GM19025 (cell line): ENCODE data around the gene NRL.
"Not testable (repeated sequence)": the region's sequence is repeated elsewhere in the genome, so short reads cannot be mapped to it uniquely, and the experiment has no call there.

Experiments used
- ATAC-seq: cut with Tn5 transposase; IDR thresholded peaks from one replicate; pipeline ENCODE4 v1.9.1; 2021; ENCODE audit warnings: mild to moderate bottlenecking, low read depth, moderate library complexity; ENCODE audit not compliant: unreplicated experiment

Gene NRL

DNA sequence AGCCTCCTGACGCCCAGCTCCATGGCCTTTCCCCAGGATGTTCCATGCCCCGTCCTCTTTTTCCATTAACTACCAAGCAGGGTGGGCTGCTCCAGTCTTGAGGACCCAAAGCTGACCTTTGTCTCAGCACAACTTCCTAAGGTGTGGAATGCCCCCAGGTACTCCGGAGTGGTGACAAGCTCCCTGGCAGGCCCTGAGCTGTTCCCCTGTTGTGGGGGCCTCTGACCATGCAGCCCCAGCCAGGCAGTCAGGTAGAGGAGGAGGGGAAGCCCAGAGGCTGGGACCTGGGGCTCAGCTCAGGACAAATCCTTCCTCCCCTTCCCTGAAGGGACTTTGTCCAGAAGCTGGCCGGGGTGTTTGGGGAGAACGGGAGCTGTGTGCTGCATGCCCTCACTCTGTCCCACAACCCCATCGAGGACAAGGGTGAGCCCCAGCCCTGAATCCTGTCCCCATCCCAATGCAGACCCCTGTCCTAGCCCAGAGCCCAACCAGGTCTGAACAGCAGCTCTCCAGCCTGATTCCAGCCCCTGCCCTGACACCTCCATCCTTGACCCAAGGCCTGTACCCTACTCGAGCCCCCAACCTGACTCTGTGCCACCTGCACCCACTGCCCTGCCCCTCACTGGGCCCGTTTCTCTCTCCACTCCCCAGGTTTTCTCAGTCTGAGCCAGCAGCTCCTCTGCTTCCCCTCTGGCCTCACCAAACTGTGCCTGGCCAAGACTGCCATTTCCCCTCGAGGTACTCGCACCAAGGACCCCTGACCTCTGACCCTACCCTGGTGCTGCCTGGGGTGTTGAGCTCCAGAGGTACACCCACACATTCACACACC lies 58.6 kb downstream of the NRL start:
- ATAC-seq, result no peak

DNA sequence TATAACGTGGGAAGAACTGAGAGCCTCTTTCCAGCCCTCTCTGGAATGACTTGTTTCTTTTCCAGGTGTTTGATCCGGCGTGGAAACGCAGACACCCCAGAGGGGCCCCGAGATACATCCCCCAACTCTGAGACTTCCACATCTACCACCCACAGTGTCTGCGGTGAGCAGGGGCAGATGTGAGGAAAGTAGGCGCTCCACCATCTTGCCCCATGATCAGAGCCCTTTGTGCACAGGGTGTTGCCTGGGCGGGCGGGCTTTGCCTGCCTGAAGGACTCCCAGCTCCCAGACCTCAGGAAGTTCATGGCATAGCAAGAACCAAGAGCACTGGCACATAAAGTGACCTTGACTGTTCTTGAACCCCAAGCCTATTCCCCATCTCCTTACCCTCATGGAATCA lies 60.1 kb downstream of the NRL start:
- no peak for ATAC-seq

DNA sequence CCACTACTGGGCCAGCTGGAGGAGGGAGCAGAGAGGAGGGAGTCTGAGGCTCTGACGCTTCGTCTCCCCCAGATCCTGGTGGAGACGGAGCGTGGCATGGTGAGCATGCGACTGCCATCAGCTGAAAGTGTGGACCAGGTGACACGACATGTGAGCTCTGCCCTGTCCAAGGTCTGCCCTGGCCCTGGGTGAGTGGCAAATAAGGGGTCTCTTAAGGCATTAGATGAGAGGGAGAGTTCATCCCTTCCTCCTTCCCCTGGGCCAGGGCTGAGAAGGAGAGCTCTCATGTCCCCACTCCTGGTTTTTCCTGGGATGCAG lies 60.5 kb downstream of the NRL start:
- ATAC-seq, result no peak

DNA sequence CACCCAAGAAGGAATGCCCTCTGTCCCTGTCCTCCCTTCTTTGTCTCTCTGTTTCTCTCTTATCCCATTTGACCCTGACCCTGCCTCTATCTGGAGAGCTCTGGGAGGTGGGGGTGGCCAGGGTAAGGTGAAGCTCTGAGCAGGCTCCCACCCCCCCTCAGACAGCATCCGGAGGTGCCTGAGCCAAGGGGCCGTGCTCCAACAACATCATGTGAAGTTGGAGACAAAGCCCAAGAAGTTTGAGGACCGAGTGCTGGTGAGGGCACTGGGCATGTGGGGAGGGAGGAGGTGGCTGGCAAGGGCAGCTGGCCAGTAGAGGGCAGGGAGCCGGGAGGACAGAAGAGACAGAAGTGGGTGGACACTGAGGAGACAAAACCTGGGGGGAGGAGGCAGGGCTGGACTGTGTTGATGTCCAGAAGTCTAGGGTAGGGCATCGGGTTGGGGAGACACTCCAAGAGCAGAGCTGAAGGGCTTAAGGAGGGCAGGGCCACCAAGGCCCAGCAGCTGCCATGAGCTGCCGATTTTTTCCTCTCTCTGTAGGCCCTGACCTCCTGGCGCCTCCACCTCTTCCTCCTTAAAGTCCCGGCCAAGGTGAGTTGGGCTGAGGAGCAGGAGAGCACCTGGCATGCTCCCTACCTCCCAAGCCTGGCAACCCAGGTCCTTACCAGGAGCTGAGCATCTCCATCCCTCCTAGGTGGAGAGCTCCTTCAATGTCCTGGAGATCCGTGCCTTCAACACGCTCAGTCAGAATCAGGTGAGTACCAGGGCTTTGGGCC lies 61.0 kb downstream of the NRL start:
- ATAC-seq, result no peak

DNA sequence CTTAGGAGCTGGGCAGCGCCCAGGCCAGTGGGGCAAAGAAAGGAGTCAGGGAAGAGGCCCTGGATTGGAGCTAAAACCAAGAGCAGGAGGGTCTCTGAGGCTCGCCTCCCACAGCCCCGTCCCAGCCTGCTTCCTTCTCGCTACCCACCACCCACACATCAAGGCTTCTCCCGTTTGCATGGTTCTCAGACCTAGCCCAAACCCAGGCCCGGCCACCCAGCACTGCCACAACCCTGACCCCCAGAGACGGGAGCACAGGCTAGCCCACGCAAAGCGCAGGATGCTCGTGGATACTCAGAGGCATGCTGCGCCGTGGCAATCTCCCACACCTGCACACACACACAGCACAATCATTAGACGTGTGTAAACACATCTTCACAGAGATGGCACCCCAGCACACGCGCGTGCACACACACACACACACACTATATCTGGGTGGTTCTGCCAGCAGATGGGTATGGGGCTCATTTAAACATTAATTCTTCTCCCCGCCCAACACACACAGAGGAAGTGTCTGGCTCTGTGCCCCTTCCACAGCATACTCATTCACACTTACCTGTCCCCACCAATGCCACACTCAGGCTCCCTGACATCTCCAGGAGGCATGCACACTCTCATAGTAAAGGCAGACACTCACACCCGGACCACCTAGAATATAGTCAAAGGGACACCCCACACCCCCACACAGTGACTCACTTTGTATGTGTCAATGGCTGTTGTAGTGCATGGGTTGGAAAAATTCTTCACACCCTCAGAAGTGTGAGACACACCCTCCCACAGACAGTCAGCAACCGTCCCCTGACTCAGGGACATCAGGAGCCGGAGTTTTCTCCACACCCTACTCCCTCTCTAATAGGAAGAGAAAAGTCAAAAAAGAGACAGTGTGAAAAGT lies 61.8 kb downstream of the NRL start:
- ATAC-seq, result no peak

DNA sequence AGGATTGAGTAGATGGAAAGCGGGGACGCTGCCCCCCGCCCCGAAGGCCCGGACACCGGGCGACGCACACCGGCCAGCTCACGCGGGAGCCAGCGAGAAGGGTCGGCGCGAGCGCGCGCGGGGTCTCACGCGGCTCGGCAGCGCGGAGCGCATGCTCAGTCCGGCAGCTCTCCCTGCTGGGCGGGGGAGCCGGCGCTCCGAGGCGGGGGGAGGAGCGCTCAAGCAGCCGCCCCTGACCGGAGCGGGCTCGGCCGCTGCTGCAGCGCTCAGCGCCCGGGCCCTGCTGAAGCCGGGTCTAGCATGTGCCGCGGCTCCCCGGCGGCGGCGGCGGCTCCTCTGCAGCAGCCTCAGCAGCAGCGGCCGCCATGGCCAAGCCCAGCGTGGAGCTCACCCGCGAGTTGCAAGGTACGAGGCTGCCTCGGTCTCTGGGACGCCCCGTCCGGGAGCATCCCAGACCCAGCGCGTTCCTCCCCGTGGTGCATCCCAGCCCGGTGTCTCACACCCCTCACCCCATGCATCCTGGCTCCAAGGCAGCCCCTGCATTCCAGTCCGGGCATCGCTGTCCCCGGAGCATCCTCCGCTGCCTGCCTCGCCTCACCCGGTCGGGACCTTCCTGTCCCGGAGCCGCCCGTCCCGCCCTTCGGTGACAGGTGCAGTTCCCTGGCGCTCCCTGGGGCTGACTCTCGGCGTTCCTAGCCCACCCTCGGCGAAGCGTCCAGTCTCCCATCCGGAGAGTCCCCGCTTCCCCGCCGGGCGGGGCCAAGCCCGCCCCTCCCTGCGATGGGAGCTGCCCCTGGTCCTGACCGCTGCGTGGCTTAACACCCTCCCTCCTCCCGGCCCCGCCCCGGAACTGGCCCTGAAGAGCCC lies 62.7 kb downstream of the NRL start, which contains the start of gene CARMIL3:
TSS of gene CARMIL3 (plus strand) at position 221 of the 867 bp plus-strand sequence. CDS start at position 366, 145 bp downstream.
- peak; percentile 72 for ATAC-seq

DNA sequence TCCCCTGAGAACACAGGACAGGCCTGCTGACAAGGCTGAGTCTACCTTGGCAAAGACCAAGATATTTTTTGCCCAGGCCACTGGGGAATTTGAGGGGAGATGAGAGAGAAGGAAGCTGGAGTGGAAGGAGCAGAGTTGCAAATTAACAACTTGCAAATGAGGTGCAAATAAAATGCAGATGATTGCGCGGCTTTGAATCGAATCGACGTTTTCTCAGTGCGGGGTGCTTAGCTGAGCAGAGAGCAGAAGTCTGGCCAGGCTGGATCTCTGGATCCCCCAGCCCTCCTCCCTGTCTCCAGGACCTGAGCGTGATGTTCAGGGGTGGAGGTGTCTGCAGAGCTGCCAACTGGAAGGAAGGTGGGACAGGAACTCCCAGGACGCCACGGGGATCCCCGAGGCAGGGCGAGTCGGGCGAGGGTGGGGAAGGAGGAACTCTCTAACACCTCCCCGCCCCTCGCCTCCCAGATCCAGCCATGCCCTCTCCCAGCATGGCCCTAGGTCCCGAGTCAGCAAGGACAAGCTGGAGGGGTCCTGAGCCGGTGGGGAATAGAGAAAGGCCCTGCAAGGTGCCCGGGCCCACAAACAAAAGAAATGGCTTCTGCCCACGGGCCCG lies 63.5 kb downstream of the NRL start:
- peak; percentile 7 for ATAC-seq

DNA sequence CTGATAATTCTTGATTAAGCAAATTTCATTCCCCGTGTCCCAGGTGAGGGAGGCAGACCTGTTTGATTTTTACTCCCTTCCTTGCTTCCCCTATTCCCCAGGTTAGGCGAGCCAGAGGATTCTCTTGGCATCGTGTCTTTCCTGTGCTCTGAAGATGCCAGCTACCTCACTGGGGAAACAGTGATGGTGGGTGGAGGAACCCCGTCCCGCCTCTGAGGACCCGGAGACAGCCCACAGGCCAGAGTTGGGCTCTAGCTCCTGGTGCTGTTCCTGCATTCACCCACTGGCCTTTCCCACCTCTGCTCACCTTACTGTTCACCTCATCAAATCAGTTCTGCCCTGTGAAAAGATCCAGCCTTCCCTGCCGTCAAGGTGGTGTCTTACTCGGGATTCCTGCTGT lies 64.0 kb downstream of the NRL start:
- not testable (repeated sequence) for ATAC-seq

DNA sequence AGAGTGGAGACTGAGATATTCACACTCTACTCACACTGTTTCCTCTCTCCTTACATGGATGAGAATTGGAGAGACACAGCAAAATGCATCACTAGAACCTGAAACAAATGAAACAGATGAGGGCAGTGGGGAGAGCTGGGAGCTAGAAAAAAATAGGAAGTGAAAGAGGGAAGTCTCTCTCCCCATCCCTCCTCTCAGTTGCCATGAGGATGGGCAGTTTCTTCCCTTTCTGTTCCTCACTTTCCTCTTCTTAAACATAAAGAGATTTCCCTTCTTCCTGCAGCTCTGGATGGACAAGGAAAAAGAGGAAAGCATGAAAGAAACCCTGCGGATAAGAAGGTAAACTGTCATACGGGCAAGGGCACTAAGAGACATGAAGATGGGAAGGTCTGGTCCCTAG lies 65.7 kb downstream of the NRL start:
- not testable (repeated sequence) for ATAC-seq

DNA sequence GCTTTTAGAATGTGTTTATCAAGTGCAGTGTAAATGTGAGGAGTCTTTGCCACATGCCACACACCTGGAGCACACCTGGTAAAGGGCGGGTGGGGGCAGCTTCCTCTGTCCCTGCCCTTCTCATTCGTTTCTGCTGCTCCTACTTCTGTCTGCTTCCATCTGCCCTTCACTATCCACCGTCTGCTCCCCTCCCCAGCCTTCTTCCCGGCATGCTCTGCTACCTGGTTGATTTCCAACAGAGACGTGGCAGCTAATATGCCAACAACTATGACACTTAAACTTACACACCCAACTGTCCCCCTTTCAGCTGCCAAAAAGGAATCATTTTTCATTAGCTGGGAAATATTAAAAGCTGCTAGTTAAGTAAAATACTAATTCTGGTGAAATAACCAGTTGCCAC lies 72.0 kb downstream of the NRL start:
- no peak for ATAC-seq

DNA sequence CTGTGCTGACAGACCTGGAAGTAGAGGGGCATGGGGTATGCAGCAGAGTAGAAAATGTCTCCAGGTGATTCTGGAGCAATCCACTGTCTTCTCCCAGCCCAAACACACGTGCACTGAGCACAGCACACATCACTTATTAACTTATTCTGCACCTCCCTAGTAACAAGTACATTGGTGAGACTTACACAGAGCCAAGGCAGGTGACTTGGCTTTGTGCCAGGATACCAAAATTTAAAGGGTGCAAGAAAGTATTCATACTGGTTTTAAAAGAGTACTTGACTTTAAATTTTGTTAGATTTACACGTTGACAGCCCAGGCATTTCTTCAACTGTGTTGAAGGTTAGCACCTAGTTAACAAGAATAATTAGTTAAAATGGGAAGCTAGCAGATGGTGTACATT lies 74.1 kb downstream of the NRL start:
- no peak for ATAC-seq

DNA sequence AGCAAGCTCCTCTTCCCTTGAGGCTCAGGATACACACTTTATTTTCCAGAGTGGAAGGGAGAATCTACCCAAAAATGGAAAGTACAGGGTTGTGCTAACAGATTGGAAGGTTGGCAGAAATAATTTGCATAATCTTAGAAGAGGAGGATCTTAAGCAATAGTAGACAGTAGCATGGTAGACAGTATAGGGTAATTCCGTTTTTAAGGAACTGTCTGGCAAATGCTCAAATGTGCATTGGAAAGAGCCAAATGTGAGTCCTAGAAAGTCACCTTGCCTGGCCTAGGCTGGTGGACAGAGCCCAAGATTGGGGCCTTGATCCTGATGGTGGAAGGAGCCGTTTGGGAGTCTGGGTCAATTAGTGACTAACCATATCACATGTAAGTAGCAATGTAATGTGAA lies 76.1 kb downstream of the NRL start:
- ATAC-seq, result no peak

DNA sequence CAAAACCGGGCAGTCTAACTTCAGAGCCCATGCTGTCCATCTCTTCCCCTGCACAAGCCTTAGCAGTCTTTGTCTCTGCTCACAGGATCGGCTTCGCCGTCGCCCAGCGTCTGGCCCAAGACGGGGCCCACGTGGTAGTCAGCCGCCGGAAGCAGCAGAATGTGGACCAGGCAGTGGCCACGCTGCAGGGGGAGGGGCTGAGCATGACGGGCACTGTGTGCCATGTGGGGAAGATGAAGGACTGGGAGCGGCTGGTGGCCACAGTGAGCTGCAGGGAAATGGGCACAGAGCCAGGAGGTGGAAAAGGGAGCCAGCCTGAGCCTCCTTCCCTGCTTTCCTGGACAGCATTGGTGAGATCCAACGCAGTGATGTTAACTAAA lies 77.1 kb downstream of the NRL start:
- ATAC-seq, result no peak

DNA sequence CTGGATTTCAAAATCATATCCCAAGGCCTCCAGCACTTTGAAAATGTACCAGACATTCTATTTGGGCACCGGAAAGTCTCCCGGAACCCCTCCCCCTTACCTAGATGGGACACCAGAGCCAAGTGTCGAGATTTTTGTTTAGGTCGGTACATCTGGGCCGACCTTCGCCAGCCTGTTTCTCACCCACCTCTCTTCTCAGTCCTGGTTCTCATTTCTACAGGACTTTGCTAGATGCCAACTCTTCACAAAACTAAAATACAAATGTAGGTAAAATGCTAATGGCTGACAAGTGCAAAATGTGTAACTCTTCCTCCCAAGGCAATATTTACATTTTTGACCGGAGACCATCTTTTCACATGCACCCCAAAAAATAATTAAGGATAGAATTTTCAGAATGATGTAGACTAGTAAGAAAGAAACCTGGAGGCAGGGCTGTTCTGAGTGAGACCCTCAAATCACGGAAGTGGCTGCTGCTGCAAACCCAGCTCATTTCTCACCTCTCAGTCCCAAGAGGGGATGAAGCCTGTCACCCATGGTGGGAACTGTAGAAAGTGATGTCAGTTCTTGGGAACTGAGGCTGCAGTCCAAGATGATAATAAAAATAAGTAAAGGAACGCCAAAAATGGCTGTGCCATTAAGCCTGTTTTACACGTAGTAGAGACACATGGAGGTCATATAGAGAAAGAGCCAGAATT lies 77.6 kb downstream of the NRL start:
- ATAC-seq, result not testable (repeated sequence)

DNA sequence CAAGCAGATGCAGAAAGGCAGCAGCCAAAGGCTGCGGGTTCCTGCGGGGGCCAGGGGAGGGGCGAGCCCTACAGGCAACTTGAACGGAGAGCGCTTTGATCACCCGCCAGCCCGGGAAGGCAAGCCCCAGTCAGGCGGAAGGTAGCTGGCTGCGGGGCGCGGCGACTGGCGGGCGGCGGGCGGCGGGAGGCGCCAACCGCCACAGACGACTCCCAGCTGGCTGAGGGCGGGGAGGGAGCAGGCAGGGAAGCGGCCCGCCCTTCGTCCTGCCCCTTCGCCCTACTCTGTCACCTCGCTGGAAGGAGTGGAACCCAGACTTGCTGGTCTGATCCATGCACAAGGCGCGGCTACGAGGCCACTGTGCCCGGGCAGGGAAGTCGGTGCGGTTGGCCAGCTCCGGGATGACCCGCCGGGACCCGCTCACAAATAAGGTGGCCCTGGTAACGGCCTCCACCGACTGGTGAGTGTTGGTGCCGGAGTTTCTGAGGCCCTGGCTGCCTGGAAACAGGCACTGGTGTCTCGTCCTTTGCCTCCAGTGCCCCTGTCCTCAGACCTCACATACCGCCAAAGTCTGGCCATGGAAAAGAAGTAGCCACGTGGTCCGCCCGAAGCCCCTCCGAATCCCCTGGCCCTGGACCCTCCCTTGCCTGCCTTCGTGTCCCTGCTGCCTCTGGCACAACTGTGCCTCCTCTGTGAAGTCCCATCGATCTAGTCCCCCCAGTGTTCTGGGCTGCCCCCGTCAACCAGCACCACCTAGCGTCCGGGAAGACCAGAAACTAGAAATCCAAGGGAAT lies 78.4 kb downstream of the NRL start:
- ATAC-seq, result peak; percentile 77

DNA sequence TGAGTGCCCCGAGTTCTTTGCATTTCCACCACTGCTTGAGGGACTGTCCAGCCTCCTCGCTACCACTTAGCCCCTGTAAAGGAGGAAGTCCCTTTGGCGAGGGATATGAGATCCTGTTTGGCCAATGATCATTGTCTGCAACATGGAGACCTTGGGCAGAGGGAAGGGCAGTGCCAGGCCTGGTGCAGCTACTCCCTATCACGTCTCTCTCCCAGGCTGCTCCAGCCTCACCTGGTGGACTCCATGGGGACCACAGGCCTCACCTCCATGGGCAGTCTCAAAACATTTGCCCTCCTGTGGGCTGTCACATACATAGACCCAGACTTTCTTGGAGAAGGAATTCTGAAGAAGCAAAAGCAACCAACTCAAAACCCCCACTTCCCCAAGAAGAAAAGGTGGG lies 79.0 kb downstream of the NRL start:
- ATAC-seq, result not testable (repeated sequence)

DNA sequence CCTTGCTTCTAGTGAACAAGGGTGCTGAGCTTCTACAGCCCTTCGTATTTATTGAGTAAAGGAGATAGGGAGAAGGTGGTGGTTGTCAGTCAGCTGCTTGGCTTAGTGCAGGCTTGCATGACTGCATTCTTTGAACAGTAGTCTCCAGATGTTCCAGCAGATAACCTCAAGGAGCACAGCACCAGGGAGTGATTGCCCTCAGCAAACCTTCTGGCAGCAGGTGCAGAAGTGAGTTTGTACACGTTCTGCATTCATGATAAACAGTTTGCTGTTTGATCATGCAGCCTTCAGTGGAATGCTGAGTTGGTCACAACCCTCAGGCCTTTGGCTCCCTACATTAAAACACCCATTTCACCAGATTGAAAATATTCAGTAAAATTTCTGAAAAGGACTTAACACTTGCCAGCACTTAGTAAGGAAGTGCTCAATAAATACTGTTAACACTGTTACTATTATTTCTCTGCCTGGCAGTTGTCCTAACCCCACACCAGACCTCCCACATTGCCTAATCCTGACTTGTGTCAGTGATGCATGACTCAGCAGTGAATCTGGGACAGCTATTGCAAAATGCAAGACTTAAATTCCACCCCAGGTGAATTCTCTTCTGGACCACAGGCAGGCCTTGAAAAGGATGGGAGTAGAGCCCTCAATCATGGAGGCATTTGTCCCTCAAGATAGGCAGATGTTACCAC lies 81.9 kb downstream of the NRL start:
- ATAC-seq, result no peak

DNA sequence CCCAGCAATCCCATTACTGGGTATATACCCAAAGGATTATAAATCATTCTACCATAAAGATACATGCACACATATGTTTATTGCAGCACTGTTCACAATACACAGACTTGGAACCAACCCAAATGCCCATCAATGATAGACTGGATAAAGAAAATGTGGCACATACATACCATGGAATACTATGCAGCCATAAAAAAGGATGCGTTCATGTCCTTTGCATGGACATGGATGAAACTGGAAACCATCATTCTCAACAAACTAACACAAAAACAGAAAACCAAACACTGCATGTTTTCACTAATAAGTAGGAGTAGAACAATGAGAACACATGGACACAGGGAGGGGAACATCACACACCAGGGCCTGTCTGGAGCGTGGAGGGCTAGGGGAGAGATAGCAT lies 83.4 kb downstream of the NRL start:
- not testable (repeated sequence) for ATAC-seq
